Kidney glomerular epithelial cell (primary cell): ENCODE results near the gene SPEM3.

ENCODE experiments used
- DNase-seq: peaks from one replicate; lab custom pipeline; 2025; lab: John Stamatoyannopoulos, UW

The SPEM3 gene

GRCh38 chr17:7403977-7404736 is 24.5 kb upstream of the SPEM3 start, which contains the start of gene TMEM256:
TMEM256 (minus strand) TSS chr17:7404097; CDS start chr17:7404084, 13 bp downstream.
- peak; percentile 99 for DNase-seq

- DNase-seq: no peak
Observed at GRCh38 chr17:7404737-7405349, 23.8 kb upstream of the SPEM3 start.

- DNase-seq: no peak
Observed at GRCh38 chr17:7405350-7406234, 23.1 kb upstream of the SPEM3 start.

- no peak for DNase-seq
Observed at GRCh38 chr17:7406235-7406825, 22.3 kb upstream of the SPEM3 start.

- no peak for DNase-seq
Observed at GRCh38 chr17:7407082-7407481, 21.6 kb upstream of the SPEM3 start.

GRCh38 chr17:7407485-7408251 is 21.0 kb upstream of the SPEM3 start, which contains the start of gene NLGN2:
NLGN2 (plus strand) TSS chr17:7407845; CDS start chr17:7408256, 411 bp downstream.
- DNase-seq: no peak

- no peak for DNase-seq
Observed at GRCh38 chr17:7408252-7408727, 20.4 kb upstream of the SPEM3 start.

GRCh38 chr17:7408863-7409262 is 19.8 kb upstream of the SPEM3 start:
- no peak for DNase-seq

GRCh38 chr17:7409716-7410115 is 18.9 kb upstream of the SPEM3 start:
- no peak for DNase-seq

- DNase-seq: no peak
Observed at GRCh38 chr17:7410634-7411426, 17.8 kb upstream of the SPEM3 start.

GRCh38 chr17:7411427-7411750 is 17.3 kb upstream of the SPEM3 start:
- no peak for DNase-seq

GRCh38 chr17:7413346-7413985 is 15.2 kb upstream of the SPEM3 start:
- DNase-seq: no peak

GRCh38 chr17:7414837-7415236 is 13.8 kb upstream of the SPEM3 start:
- DNase-seq: no peak

- no peak for DNase-seq
Observed at GRCh38 chr17:7415784-7416183, 12.9 kb upstream of the SPEM3 start.

GRCh38 chr17:7416323-7416722 is 12.3 kb upstream of the SPEM3 start:
- no peak for DNase-seq

GRCh38 chr17:7417056-7417655 is 11.5 kb upstream of the SPEM3 start:
- no peak for DNase-seq

- no peak for DNase-seq
Observed at GRCh38 chr17:7418472-7419152, 10.0 kb upstream of the SPEM3 start.

GRCh38 chr17:7419819-7420610 is 8.6 kb upstream of the SPEM3 start, which contains the start of gene SPEM1:
SPEM1 (plus strand) TSS chr17:7420324; CDS start chr17:7420385, 61 bp downstream.
- DNase-seq: no peak
